HG02571 (cell line): ENCODE results near the gene BHLHE23.

Experiments used
- ATAC-seq: cut with Tn5 transposase; IDR thresholded peaks from one replicate; pipeline ENCODE4 v1.9.1; 2021; ENCODE audit warnings: mild to moderate bottlenecking, moderate library complexity; ENCODE audit not compliant: unreplicated experiment

The BHLHE23 gene

DNA sequence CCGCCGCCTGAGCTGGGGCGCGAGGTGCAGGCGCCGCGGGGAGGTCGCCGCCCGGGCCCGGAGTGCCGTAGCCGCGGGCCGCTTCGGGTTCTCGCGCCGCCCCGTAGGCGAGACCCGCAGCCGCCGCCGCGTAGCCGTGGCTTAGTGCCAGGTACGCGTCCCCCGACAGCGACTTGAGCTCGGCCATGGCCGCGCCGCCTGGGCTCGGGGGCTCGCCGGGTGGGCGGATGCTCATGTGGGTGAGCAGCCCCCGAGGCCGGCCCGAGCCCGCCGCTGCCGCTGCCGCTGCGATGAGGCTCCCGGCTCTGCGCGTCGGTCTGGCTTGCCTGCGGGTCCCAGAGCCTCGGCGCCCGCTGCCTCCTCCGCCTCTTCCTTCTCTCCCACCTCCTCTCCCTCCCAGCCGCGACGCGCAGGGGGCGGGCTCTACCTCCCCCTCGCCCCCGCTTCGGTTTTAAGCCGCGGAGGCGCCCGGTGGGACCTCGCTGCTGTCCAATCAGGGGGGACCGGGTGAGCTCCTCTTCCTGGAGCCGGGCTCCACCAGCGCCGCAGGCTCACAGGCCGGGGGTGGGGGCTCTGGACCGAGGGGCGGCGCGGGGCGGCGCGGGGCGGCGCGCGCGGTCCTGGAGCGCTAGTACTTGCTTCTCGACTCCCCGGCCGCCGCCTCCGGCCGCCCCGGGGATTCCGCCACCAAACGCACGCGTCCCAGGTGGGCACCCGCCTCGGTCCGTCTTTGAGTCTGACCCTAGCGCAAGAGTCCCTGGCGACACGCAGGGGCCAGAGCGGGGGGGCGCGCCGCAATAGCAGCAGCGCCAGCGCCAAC is at the start of gene BHLHE23:
BHLHE23 (minus strand) TSS at position 425 of the 820 bp plus-strand sequence; CDS start at position 235, 190 bp downstream.
- no peak for ATAC-seq

DNA sequence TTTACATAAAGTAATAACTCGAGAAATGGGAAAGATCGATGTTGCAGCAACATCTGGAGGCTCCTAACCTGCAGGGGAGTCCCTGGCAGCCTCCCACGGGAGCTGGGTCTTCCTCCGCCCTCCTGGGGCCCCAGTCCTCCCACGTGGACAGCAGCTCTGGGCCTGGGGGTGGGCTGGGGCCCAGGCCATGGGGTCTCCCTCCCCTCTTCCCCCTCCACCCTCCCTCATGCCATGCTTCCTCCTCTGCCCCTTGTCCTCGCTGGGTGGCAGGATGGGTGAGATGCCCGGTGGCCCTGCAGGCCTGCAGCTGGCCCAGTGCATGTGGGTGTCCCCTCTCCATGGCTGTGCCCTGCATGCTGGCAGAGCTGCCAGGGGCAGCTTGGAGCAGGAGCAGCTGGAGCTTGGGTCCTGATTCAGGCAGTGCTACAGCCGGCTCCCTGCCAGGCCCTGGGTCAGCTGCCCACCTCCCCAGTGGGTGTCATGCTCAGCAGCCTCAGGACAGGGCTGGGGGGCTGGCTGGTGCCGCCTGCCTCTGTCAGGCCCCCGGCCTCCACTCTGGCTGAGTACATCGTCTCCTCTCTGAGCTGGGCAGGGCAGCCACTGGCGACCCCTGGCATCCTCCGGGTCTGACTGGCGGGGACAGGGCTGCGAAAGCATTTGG is 48.9 kb upstream of the BHLHE23 start:
- no peak for ATAC-seq

DNA sequence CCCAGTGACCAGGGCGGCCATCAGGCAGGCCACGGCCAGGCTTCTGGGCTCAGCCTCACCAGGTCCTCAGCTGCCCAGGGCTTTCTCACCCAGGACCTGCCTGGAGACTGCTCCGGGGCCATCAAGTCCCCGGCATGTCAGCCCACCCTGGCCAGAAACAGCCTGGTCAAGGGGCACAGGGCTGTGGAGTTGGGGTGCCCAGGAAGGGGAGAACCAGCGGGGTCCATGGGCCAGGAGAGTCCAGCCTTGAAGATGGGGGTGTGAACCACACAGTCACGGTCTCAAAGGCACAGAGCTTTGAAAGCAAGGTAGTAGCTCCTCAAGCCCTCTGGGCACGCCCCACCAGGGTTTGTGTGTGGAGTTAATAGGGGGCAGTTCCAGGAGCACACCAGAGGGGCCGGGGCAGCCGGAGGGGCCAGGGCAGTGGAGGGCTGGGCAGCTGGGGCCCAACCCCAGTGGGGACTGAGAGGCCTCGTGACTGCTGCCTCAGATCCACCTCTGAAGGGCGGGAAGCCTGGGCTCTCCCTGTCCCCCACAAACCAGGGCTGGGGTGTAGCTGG is 48.0 kb upstream of the BHLHE23 start:
- ATAC-seq: no peak

DNA sequence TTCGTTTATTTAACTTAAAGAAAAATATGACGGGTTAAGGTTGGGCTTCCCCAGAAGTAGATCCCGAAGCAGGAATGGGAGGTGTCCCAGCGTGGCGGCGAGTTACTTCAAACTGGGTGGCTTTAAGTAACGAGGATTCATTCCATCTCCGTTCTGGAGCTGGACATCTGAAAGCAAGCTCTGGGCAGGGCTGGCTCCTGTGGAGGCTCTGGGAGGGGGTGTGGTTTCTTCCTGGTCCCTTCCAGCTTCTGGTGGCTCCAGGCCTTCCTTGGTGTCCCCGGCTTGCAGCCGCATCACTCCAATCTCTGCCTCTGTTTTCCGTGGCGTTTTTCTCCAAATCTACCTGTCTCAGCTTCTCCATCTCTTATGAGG is 47.3 kb upstream of the BHLHE23 start:
- ATAC-seq: no peak

DNA sequence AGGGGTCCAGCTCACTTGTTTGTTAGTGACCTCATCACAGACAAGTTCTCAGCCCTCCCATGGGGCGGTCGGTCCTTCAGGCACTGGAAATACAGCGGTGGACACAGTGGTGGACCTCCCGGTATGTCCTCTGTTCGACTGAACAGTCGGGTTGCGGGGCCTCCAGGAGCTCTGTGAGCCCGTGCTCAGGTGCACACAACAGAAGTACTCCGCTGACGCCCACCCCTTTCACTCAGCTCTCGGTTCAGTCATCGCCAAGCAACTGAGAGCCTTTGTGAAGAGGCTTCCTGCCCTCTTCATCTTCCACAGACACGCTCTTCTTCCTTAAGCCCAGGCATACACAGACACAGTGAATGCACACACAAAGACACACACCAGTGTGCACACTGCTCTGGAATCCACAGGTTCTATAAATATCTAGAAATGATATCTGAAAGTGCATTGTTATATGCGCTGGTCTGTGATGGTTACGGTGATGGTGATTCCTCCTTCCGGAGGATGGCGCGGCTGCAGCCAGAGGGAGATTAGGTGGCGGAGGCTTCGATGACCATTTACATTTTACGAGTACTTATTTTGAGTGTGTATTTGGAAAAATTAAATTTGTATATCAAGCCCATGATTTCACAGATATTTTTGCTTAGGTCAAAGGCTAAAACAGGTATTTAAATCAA is 46.8 kb upstream of the BHLHE23 start:
- ATAC-seq: no peak

DNA sequence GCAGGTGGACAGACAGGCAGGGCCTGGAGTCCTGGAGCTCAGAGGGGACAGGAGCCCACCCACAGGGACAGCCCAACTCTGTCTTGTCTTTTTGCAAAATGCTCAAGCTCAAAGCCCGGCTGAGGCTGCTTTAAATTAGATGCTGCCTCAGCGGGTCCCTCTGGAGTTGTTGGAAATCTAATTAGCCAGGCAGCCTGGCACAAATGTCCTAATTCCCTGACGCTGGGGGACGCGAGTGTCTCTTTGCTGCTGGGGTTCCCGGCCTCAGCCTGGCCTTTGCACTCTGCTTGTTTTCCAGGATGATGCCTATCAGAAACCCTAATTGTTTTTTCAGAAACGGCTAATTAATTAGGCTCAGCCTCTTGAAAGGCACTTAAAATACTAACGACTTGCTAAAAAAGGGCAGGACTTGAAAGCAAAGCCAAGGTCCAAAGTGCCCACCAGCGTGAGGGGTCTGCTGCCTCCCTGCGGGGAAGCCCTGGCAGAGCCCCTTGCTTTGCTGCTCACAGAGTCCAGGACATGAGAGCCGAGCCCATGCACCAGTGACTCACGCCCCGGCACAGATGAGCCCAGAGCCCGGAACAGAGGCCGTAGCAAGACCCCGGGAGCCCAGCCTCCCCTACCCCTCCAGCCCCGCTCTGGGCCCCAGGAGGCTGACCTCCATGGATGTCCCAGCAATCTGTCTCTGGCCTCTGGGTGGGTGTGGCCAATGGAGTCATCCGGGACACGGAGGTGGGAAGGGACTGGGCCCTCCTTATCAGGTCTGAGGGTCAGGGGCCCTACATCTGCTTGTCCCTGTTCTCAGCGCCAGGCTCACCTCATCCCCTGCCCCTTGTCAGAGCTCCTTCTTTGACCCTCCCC is 46.0 kb upstream of the BHLHE23 start:
- ATAC-seq: no peak

DNA sequence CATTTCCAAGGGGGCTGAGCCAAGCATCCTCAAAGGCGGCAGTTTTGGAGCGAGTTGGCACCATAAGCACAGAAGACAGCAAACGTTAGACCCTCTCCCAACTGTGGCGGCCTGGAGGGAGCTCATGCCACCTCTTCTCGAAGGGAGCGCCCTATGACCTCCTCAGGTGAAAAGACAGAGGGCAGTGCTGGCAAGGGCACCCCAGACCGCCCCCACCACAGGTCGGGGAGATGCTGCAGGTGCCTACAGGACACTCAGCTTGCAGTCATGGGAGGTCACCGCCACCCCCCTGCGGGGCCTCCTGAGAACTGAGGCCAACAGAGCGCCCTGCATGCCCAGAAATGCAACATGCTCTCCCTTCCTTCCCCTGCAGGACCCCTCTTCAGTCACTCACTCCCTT is 45.1 kb upstream of the BHLHE23 start:
- ATAC-seq: no peak

DNA sequence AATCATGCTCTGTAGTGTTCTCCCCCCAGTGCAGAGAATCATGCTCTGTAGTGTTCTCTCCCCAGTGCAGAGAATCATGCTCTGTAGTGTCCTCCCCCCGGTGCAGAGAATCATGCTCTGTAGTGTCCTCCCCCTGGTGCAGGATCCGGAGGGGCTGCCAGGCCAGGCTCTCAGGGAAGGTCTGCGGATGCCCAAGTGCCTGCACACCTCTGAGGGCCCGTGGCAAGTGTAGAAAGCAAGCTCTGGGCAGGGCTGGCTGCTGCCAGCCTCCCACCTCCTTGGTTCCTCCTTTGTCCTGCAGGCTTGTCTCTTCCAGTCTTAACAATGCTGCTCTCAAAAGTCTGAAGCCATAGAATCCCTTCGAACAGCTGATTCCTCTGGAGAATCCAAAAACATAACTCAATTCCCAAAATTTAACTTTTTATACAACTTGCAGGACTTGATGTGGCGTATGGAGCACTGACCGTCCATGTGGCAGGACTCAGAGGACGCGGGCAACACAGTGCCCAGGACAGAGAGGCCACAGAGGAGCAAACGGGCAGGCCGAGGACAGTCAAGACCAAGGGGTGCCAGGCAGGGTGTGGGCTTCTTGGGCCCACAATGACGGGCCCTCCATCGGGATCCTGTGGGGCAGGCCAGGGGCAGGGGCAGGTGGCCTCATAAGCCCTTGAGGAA is 44.6 kb upstream of the BHLHE23 start:
- no peak for ATAC-seq

DNA sequence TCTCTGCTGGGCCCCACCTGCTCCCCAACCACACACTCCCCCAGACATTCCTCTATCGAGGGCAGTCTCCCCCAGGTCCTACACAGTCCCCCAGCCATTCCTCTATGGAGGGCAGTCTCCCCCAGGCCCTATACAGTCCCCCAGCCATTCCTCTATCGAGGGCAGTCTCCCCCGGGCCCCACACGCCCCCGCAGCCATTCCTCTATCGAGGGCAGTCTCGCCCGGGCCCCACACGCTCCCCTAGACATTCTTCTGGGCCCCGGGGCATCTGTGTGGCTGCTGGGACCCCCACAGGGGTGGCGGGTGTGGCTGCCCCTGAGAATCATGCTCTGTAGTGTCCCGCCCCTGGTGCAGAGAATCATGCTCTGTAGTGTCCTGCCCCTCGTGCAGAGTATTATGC is 43.6 kb upstream of the BHLHE23 start:
- no peak for ATAC-seq

DNA sequence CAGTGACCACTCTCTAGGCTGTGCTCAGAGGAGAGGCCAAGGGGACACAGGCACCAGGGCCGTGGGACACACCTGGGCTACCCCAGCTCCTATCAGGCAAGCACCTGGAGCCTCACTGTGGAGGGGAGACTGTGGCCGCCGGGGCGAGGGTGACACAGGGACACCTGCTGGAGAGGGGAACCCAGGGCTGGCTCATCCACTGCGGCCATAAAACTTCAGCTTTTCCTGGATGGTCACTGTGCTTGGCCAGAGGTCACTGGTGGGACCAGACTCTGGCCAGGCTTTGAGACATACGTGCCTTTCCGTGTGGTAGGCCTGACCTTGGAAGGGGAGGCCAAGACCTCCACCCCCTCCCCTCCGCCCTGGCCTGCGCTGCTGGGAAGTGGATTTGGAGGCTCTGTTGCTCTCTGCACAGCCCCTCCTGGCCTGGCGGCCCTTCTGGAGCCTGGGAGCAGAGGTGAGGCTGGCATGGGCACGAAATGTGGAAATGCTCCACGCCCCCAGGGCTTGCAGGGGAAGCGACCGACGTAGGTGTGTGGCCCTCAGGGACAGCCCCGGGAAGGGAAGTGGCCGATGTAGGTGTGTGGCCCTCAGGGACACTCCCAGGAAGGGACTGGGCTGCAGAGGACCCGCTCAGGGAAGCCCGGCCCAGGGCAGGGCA is 42.9 kb upstream of the BHLHE23 start:
- ATAC-seq: no peak

DNA sequence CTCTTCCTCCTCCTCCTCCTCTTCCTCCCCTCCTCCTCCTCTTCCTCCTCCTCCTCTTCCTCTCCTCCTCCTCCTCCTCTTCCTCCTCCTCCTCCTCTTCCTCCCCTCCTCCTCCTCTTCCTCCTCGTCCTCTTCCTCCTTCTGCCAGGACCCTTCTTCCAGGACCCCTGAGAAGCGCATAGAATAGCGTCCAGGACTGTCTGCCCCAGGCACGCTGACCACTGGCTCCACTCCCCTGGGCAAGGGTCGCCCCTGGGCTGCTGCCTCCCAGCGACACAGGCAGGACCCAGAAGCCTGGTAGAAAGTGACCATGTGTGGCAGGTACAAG is 42.4 kb upstream of the BHLHE23 start:
- ATAC-seq: no peak

DNA sequence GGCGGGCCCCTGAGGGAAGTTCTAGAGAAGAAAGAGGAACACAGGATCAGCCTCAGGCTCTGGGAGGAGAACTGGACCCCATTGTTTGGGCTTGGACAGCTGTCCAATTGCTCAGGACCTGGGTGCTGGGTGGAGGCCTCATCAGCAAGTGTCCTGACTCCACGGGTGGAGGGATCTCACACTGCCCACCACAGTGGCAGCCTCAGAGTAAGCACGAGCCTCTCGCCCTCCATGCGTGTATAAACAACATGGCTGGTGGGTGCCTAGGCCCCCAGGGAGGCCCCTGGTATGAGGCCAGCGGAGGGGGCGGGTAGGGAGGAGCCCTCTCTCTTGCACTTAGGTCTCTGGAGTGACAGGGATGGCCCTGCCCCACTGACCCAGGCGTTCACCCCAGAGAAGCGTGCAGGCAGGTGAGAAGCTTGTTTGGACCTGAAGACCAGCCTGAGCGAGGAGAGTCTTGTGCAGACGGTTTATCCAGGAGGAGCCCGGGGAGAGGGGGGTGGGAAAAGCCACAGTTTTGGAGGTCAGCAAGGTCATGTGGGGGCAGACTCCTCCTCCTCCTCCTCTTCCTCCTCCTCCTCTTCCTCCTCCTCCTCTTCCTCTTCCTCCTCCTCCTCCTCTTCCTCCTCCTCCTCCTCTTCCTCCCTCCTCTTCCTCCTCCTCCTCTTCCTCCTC is 41.9 kb upstream of the BHLHE23 start:
- no peak for ATAC-seq

DNA sequence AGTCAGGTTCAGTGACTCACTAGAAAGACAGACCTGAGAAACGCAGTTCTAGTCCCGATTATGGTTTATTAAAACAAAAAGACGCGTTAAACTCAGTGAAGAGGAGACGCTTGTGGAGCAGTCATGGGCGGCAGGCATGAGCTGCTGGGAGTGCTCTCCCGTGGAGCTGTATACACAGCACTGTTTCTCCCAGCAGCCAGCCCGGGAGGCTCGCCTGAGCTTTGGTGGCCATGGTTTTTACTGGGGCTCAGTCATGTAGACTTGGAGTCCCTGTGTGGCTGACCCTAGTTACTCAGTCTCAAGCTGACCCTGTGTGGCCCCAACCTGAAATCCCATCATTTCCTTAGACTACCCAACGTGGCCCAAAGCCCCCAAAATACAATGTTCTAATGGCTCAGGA is 41.2 kb upstream of the BHLHE23 start:
- no peak for ATAC-seq

DNA sequence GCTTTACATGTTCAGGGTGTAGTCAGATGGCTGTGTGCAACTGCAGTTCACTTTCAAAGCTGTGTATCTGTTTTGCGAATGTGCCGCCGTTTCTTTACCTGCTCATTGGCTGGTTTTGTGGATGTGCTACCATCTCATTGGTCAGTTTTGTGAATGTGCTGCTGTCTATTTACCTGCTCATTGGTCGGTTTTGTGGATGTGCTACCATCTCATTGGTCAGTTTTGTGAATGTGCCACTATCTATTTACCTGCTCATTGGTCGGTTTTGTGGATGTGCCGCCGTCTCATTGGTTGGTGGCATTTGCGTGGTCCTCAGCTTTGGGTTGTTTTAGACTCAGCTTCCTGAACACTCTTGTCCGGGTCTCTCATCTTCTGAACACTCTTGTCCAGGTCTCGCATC is 40.5 kb upstream of the BHLHE23 start:
- ATAC-seq: no peak

DNA sequence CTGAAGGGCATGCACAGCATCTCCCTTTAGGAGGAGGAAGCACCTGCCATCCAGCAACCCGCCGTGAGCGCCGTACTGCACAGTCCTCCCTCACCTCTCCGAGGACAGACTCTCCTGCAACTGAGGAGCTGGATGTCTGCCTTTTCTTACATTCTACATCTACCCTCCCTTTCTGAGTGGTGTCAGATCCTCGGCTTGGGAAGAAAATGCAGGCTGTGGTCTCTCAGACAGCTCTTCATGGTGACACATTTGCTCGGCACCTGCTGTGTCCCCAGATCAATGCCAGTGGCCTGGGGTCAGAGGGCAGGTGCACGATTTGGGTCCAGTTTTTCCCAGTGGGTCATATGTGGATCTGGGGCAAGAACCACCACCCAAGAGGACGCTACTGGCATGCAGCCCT is 40.1 kb upstream of the BHLHE23 start:
- ATAC-seq: no peak

DNA sequence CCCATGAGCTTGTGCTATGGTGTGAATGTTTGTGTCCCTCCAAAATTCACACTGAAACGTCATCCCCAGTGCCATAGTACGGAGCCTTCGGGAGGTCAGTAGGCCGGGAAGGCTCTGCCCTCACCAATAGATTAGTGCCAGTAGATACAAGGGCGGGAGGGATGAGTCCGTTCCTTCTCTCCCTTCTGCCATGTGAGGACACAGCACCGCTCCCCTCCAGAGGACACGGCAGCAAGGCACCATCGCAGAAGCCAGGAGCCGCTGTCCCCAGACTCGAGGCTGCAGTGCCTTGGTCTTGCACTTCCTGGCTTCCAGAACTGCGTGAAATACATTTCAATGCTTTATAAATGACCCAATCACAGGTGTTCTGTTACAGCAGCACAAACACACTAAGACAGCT is 39.2 kb upstream of the BHLHE23 start:
- no peak for ATAC-seq

DNA sequence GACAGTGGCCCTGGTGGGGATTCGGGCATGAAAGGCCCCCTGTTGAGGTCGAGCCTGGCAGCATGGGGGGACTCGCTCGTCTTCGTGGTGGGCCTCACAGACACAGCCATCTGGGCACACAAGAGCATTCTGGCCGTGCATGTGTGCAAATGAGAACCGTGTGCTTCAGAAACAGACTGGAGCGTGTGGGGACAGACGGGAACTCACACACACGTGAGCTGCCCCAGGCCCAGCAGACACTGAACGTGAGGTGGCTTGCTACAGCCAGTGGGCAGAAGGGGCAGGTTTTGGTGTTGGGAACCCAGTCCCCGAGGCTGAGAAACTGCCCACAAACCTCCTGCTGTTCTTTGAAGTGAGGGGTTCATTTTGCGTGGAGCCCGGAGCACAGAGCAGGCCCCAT is 38.6 kb upstream of the BHLHE23 start:
- ATAC-seq: no peak

DNA sequence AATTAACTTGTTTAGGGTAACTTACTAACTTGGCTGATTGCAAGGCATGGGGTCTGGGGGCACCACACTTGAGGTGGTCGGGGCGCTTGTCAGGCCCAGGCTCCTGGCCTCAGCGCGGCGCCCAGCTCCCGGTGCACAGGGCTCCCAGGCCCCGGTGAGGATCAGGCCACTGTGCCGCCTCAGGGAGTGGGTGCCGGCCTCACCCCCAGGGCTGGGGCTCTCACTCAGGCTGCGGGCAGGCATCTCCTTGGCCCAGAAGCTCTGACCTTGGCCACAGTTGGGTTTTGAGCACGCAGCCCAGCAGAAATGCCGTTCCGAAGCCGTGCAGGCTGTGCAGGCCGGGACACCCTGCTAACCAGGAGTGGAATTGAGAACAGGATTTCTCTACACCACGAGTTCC is 37.8 kb upstream of the BHLHE23 start:
- ATAC-seq: no peak

DNA sequence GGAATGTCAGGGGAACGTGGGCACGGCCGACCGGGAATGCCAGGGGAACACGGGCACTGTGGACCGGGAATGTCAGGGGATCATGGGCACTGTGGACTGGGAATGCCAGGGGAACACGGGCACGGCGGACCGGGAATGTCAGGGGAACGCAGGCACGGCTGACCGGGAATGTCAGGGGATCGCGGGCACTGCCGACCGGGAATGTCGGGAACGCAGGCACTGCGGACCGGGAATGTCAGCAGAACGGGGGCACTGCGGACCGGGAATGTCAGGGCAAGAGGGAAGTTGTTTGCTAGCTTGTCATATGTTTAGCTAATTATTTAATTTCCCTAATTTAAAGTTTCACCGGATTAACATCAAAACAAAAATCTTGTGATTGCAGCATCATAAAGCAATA is 37.4 kb upstream of the BHLHE23 start:
- ATAC-seq: no peak
